PFSK-1 (cell line): Measurements from ENCODE around the gene FANCL.

Source experiments
- FOXP2 ChIP-seq: optimal IDR thresholded peaks from 2 replicates; pipeline ENCODE3; 2011; ENCODE audit warnings: borderline replicate concordance, control low read depth, inconsistent platforms; ENCODE audit not compliant: insufficient read depth; ENCODE audit errors: extremely low read length, extremely low read depth
- POLR2AphosphoS5 ChIP-seq: IDR thresholded peaks from 2 replicates; pipeline ENCODE4 v1.6.1; 2012; ENCODE audit warnings: low read depth, mild to moderate bottlenecking, control low read depth, low read length, moderate library complexity
- REST ChIP-seq, 2 experiments: IDR thresholded peaks; 2 replicates each; pipeline versions ENCODE4 v1.6.1 to v1.8.0; 2011 to 2012; ENCODE audit warnings: low read depth in 2 of 2, low read length in 2 of 2, control low read depth in 1 of 2, inconsistent platforms in 1 of 2, mild to moderate bottlenecking in 1 of 2, moderate library complexity in 1 of 2; ENCODE audit not compliant: insufficient read depth in 1 of 2
- SIN3A ChIP-seq: IDR thresholded peaks from 2 replicates; pipeline ENCODE4 v1.6.1; 2012; ENCODE audit warnings: mild to moderate bottlenecking, low read length, moderate library complexity, borderline replicate concordance; ENCODE audit not compliant: insufficient read depth
- TAF1 ChIP-seq: IDR thresholded peaks from 2 replicates; pipeline ENCODE4 v1.6.1; 2012; ENCODE audit warnings: low read length, control low read depth, borderline replicate concordance; ENCODE audit not compliant: insufficient read depth

GRCh38 chr2:58206785-58207184 is 34.3 kb downstream of the FANCL start:
- TF ChIP-seq SIN3A, result no peak
- TF ChIP-seq POLR2AphosphoS5, result no peak
- no peak for TF ChIP-seq TAF1
- TF ChIP-seq REST (IDR thresholded peaks at IDR 0.05; ENCODE audit: insufficient read depth in 1 of 2, low read depth in 2 of 2, low read length in 2 of 2), result no peak
- no peak for TF ChIP-seq FOXP2
